Ascending aorta (tissue), 2 donors: ENCODE measurements around the gene GPX3. TPM values are rescaled to one million over a fixed set of nuclear protein-coding genes. Genes with fewer than 3 reads are reported as not detected.
A peak's percentile ranks its signal among the peaks of the same experiment; 100 is the strongest.

ENCODE experiments used
- DNase-seq, 2 donors: peaks; one replicate each; pipeline ENCODE4 v3.0.0-alpha.2; 2019; ENCODE audit warnings: low spot score in 2 of 2
- H3K27ac ChIP-seq, 2 donors: fragments of 200-600 bp; sonication (generic); one replicate each; pipeline ENCODE4 v1.5.1; 2016 to 2017; ENCODE audit warnings: mild to moderate bottlenecking in 1 of 2
- H3K27me3 ChIP-seq: fragments of 200-600 bp; sonication (generic); one replicate; pipeline ENCODE4 v1.5.1; 2017
- H3K36me3 ChIP-seq, 2 donors: fragments of 200-600 bp; sonication (generic); one replicate each; pipeline ENCODE4 v1.5.1; 2016
- H3K4me1 ChIP-seq, 2 donors: fragments of 200-600 bp; sonication (generic); one replicate each; pipeline ENCODE4 v1.5.1; 2016 to 2017; ENCODE audit warnings: mild to moderate bottlenecking in 1 of 2
- H3K4me3 ChIP-seq, 2 donors: fragments of 200-600 bp; sonication (generic); one replicate each; pipeline ENCODE4 v1.5.1; 2016 to 2017; ENCODE audit warnings: mild to moderate bottlenecking in 1 of 2
- H3K9me3 ChIP-seq, 2 donors: fragments of 200-600 bp; sonication (generic); one replicate each; pipeline ENCODE4 v1.5.1; 2016
- intact Hi-C: fragments of 100-400 bp; cut with DNase I; formaldehyde crosslinking; loops from one replicate; pipeline ENCODE4 v1.15.1; 2023
- total RNA-seq: library from RNA; depleted of rRNA; stranded (reverse); fragments of >200 nt; gene quantifications from one replicate; pipeline ENCODE4 v1.1.0, GENCODE V29; 2016
- TF ChIP-seq, protein P1 (sequence below), 3 experiments: fragments of 200-600 bp in 2 of 3; fragments of 450-650 bp in 1 of 3; sonication (generic) in 2 of 3; IDR thresholded peaks; one replicate each; pipeline ENCODE4 v1.5.1; 2016 to 2019; ENCODE audit warnings: antibody characterized with exemption in 3 of 3, mild to moderate bottlenecking in 1 of 3, moderate library complexity in 1 of 3

The GPX3 gene
- total RNA-seq, 1 donor from 2014 or later, result 2,056 TPM

DNA sequence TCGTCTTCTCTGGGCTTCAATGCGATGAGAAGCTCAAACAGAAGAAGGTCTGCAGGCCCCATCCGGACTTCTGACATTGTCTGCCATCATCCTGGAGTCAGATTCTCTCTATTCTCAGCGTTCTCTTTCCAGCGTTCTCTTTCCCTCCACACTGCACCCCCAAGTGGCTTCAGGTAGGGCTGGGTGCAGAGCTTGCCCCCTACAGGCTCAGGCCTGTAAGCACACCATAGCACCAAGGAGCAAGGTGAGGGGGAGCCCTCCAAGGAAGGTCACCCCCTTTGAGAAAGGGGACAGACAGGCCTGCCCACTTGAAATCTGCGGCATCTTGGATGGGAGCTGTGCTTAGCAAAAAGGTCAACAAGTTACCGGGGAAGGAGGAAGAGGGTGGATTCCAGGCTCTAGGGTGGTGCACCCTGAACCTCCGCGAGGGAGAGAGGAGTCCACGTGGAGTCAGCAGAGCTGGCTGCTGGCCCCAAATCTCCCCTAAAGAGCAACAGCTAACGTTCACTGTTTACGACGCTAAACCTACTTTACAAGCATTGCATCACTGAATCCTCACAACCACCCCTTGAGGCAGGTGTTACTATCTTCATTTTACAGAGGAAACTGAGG lies 27.5 kb downstream of the GPX3 start:
- TF ChIP-seq, protein P1, sequence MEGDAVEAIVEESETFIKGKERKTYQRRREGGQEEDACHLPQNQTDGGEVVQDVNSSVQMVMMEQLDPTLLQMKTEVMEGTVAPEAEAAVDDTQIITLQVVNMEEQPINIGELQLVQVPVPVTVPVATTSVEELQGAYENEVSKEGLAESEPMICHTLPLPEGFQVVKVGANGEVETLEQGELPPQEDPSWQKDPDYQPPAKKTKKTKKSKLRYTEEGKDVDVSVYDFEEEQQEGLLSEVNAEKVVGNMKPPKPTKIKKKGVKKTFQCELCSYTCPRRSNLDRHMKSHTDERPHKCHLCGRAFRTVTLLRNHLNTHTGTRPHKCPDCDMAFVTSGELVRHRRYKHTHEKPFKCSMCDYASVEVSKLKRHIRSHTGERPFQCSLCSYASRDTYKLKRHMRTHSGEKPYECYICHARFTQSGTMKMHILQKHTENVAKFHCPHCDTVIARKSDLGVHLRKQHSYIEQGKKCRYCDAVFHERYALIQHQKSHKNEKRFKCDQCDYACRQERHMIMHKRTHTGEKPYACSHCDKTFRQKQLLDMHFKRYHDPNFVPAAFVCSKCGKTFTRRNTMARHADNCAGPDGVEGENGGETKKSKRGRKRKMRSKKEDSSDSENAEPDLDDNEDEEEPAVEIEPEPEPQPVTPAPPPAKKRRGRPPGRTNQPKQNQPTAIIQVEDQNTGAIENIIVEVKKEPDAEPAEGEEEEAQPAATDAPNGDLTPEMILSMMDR (IDR thresholded peaks at IDR 0.05), result peak; percentile 75 to 92 (median 78)
- H3K27ac ChIP-seq, result no peak overlapping the region
- intact Hi-C loops, result loop anchor here (1.0 kb wide), 1 partner anchor 46 kb away; no protein-coding TSS in a partner anchor
- peaks cover 42 to 74% of the 10 kb centered on the region in 2 donors for H3K36me3 ChIP-seq
- DNase-seq, result no peak
- peaks cover 0 to 6% of the 10 kb centered on the region in 2 donors for H3K4me1 ChIP-seq
- no peaks in the 10 kb centered on the region for H3K27me3 ChIP-seq
- H3K9me3 ChIP-seq, result no peaks in the 10 kb centered on the region
- no peak overlapping the region for H3K4me3 ChIP-seq

DNA sequence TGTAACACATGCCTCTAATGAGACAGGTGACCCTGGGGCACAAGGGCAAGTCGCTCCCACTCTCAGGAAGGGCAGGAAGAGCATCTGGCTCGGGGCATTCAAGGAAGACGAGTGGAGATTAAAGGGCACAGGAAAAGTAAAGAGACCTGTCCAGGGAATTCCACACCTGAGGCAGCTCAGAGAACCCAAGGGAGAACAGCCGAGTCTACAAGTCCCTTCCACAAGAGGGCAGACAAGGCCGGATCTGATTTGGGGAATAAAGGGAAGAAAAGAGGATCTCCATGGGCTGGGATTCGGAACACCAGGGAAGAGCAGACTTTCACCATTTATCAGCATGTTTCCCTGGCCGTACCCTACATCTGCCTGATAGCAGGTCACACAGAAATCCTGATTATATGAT lies 28.1 kb downstream of the GPX3 start:
- Histone ChIP-seq H3K4me3 (no peak overlapping the region), H3K4me1 (peaks cover 0 to 6% of the 10 kb centered on the region in 2 donors), H3K36me3 (peaks cover 36 to 73% of the 10 kb centered on the region in 2 donors), H3K27ac (no peak overlapping the region), H3K9me3 (no peaks in the 10 kb centered on the region), H3K27me3 (no peaks in the 10 kb centered on the region)
- TF ChIP-seq, protein P1 (IDR thresholded peaks at IDR 0.05), result peak in 2 of 3 experiments; percentile 6 to 12
- DNase-seq, result no peak
- intact Hi-C loops, result loop anchor here (1.0 kb wide), 1 partner anchor 46 kb away; no protein-coding TSS in a partner anchor

DNA sequence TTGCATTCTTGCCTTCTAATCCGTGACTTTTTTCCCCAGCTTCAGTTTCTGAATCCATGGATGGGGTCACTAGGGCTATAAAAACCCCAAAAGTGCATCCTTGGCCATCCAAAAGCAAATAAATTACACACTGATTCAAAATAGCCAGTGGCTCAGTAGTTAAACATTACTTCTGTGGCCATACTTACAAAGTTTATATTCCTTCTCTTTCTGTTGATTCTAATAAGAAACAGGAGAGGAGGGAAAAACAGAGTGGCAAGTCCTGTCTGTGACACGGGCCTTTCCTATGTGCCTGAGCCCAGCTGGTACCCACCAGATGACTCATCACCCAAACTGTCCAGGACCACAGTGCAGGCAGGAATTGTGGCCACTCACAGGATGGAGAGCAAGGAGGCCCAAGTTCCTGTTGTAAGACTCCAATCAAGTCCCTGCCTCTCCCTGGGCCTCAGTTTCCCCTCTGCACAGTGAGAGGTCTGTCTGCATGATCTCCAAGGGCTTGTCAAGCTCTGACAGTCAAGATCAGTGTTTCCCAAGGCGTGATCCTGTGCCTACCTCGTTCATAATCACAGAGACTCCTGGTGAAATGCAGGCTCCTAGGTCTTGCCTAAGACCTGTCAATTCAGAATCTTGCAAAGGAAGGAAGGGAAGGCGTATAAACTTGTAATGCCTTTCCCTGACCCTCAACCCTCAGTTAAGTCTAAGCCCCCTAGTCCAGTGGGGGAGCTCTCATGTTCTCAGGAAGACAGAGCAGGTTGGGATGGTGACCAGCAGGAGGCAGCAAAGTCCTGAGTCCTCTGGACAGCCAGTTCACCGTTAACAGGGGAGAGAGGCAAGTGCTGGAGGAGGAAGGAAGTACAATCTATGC lies 30.9 kb downstream of the GPX3 start:
- DNase-seq, result peak in 1 of 2 donors; percentile 91
- peaks cover 0 to 6% of the 10 kb centered on the region in 2 donors for H3K4me1 ChIP-seq
- TF ChIP-seq, protein P1 (IDR thresholded peaks at IDR 0.05), result peak; percentile 80 to 87 (median 86)
- H3K36me3 ChIP-seq, result peaks cover 31 to 84% of the 10 kb centered on the region in 2 donors
- H3K4me3 ChIP-seq, result no peak overlapping the region
- no peaks in the 10 kb centered on the region for H3K9me3 ChIP-seq
- intact Hi-C loops, result loop anchor here (1.0 to 10.0 kb wide), 3 partner anchors 64 to 194 kb away; no protein-coding TSS in a partner anchor
- no peaks in the 10 kb centered on the region for H3K27me3 ChIP-seq
- H3K27ac ChIP-seq, result no peak overlapping the region

- H3K4me3 ChIP-seq, result no peak overlapping the region
- TF ChIP-seq, protein P1 (IDR thresholded peaks at IDR 0.05), result no peak
- H3K4me1 ChIP-seq, result peaks cover 0 to 6% of the 10 kb centered on the region in 2 donors
- peaks cover 34 to 86% of the 10 kb centered on the region in 2 donors for H3K36me3 ChIP-seq
- peak overlapping the region in 1 of 2 donors; percentile 42 for H3K27ac ChIP-seq
- DNase-seq, result no peak
- no peaks in the 10 kb centered on the region for H3K9me3 ChIP-seq
- intact Hi-C loops, result loop anchor here (1.0 to 10.0 kb wide), 3 partner anchors 63 to 193 kb away; no protein-coding TSS in a partner anchor
- H3K27me3 ChIP-seq, result no peaks in the 10 kb centered on the region
These were observed 31.7 kb downstream of the GPX3 start for GRCh38 chr5:151051931-151052608.

GRCh38 chr5:151052836-151053235 lies 32.4 kb downstream of the GPX3 start:
- intact Hi-C loops, result loop anchor here (10.0 kb wide), 1 partner anchor 192 kb away; no protein-coding TSS in a partner anchor

More at GRCh38 chr5:151052836-151053235, 32.4 kb downstream of the GPX3 start:
- no peak overlapping the region for H3K4me3 ChIP-seq
- TF ChIP-seq, protein P1 (IDR thresholded peaks at IDR 0.05), result no peak
- no peak overlapping the region for H3K27ac ChIP-seq
- no peaks in the 10 kb centered on the region for H3K9me3 ChIP-seq
- no peaks in the 10 kb centered on the region for H3K27me3 ChIP-seq
- peaks cover 34 to 86% of the 10 kb centered on the region in 2 donors for H3K36me3 ChIP-seq
- peaks cover 0 to 6% of the 10 kb centered on the region in 2 donors for H3K4me1 ChIP-seq
- DNase-seq, result no peak
